HepG2 (cell line): ENCODE results near the gene ALLC. TPM values are rescaled to one million over a fixed set of nuclear protein-coding genes. Genes with fewer than 3 reads are reported as not detected.

Experiments used
- DNMT1 ChIP-seq: sonication (generic); formaldehyde crosslinking; IDR thresholded peaks from 2 replicates; pipeline ENCODE4 v1.5.1; 2020; ENCODE audit warnings: mild to moderate bottlenecking, missing genetic modification reagents
- GATA4 ChIP-seq: sonication (generic); IDR thresholded peaks from 2 replicates; pipeline ENCODE4 v1.6.1; 2016; ENCODE audit warnings: antibody characterized with exemption, low read depth, borderline replicate concordance
- GMEB1 ChIP-seq: sonication (generic); formaldehyde crosslinking; IDR thresholded peaks from 2 replicates; pipeline ENCODE4 v1.5.1; 2020; ENCODE audit warnings: missing genetic modification reagents, mild to moderate bottlenecking, borderline replicate concordance
- HOXA3 ChIP-seq: sonication (generic); formaldehyde crosslinking; IDR thresholded peaks from 2 replicates; pipeline ENCODE4 v1.5.0; 2020; ENCODE audit warnings: missing genetic modification reagents
- MXD3 ChIP-seq: IDR thresholded peaks from 2 replicates; pipeline ENCODE4 v1.6.1; 2016; ENCODE audit warnings: mild to moderate bottlenecking, missing biosample characterization, missing genetic modification reagents
- NFYC ChIP-seq: IDR thresholded peaks from 2 replicates; pipeline ENCODE4 v1.6.1; 2016; ENCODE audit warnings: missing genetic modification reagents, missing compliant biosample characterization
- SIX1 ChIP-seq: sonication (generic); formaldehyde crosslinking; IDR thresholded peaks from 2 replicates; pipeline ENCODE4 v1.4.0; 2020; ENCODE audit warnings: missing genetic modification reagents, borderline replicate concordance
- ZBTB25 ChIP-seq: IDR thresholded peaks from 2 replicates; pipeline ENCODE4 v1.6.1; 2018; ENCODE audit warnings: missing genetic modification reagents
- ZBTB7B ChIP-seq: sonication (generic); formaldehyde crosslinking; IDR thresholded peaks from 2 replicates; pipeline ENCODE4 v1.4.0; 2020; ENCODE audit warnings: missing genetic modification reagents
- ZFP91 ChIP-seq: sonication (generic); formaldehyde crosslinking; IDR thresholded peaks from 2 replicates; pipeline ENCODE4 v1.9.0; 2022; ENCODE audit warnings: missing genetic modification reagents, mild to moderate bottlenecking, borderline replicate concordance
- ZNF142 ChIP-seq: sonication (generic); formaldehyde crosslinking; IDR thresholded peaks from 2 replicates; pipeline ENCODE4 v1.4.0; 2020; ENCODE audit warnings: missing genetic modification reagents
- ZNF263 ChIP-seq: sonication (generic); formaldehyde crosslinking; IDR thresholded peaks from 2 replicates; pipeline ENCODE4 v1.4.0; 2020; ENCODE audit warnings: missing genetic modification reagents
- ZNF33B ChIP-seq: sonication (generic); formaldehyde crosslinking; IDR thresholded peaks from 2 replicates; pipeline ENCODE4 v1.5.1; 2020; ENCODE audit warnings: mild to moderate bottlenecking, missing genetic modification reagents
- ZNF350 ChIP-seq: sonication (generic); formaldehyde crosslinking; IDR thresholded peaks from 2 replicates; pipeline ENCODE4 v1.4.0; 2020; ENCODE audit warnings: mild to moderate bottlenecking, low read depth, missing genetic modification reagents, borderline replicate concordance
- ZNF510 ChIP-seq: sonication (generic); formaldehyde crosslinking; IDR thresholded peaks from 2 replicates; pipeline ENCODE4 v1.4.0; 2020; ENCODE audit warnings: low read depth, mild to moderate bottlenecking, missing genetic modification reagents
- ZNF674 ChIP-seq: sonication (generic); formaldehyde crosslinking; IDR thresholded peaks from 2 replicates; pipeline ENCODE4 v1.5.0; 2020; ENCODE audit warnings: low read depth, mild to moderate bottlenecking, missing genetic modification reagents
- polyA plus RNA-seq, 8 experiments: library from polyadenylated mRNA; depleted of rRNA in 3 of 8; stranded (reverse) in 7 of 8; unstranded in 1 of 8; fragments of >200 nt; fragmentation: Illumina TruSeq in 4 of 8; extraction: Trizol in 4 of 8; gene quantifications; 2 replicates each; pipeline versions ENCODE4 v1.2.1 to v1.2.3, GENCODE V29; 2011 to 2016; ENCODE audit warnings: low read depth in 4 of 8, missing spikeins in 1 of 8, mixed read lengths in 1 of 8; ENCODE audit not compliant: insufficient read depth in 1 of 8
- total RNA-seq, 5 experiments: library from RNA; depleted of rRNA; stranded (reverse); fragments of >200 nt; fragmentation: Illumina TruSeq; extraction: Trizol; gene quantifications; 2 replicates each; pipeline ENCODE4 v1.2.3, GENCODE V29; 2016; ENCODE audit warnings: low read depth in 1 of 5

Gene ALLC
- total and polyA plus RNA-seq, 2 of the 13 experiments (the other 11 are each of a cell fraction or from before 2014, with no cell fraction given) = 0.08 to 0.11 TPM

GRCh38 chr2:3651691-3652648 is 6.0 kb upstream of the ALLC start (continued):
- peak; percentile 60; the same call in 1 of the 2 replicates for TF ChIP-seq GMEB1
- peak; percentile 58; the same call in 1 of the 2 replicates for TF ChIP-seq ZNF350 (CRISPR knock-in tag)
- peak; percentile 36 for TF ChIP-seq MXD3 (CRISPR knock-in tag)
- TF ChIP-seq SIX1 = 0 out of 2 replicates have a peak, but pooled peaks have one; percentile 15
- 0 out of 2 replicates have a peak, but pooled peaks have one; percentile 33 for TF ChIP-seq ZNF263 (CRISPR knock-in tag)
- no peak for TF ChIP-seq DNMT1 (CRISPR knock-in tag)
- peak; percentile 83; the same call in 1 of the 2 replicates for TF ChIP-seq ZBTB7B
- TF ChIP-seq ZBTB25 (CRISPR knock-in tag) = peak; percentile 61; the same call in 1 of the 2 replicates
- peak; percentile 27; the same call in 1 of the 2 replicates for TF ChIP-seq ZNF510 (CRISPR knock-in tag)
- TF ChIP-seq HOXA3 = peak; percentile 39; the same call in 1 of the 2 replicates
- 0 out of 2 replicates have a peak, but pooled peaks have one; percentile 66 for TF ChIP-seq ZNF33B (CRISPR knock-in tag)
- TF ChIP-seq ZNF674 = no peak
- peak; percentile 52; the same call in 1 of the 2 replicates for TF ChIP-seq ZFP91 (CRISPR knock-in tag)
- TF ChIP-seq NFYC (CRISPR knock-in tag) = no peak; the same call in 1 of the 2 replicates
- TF ChIP-seq ZNF142 (CRISPR knock-in tag) = peak; percentile 1; the same call in 1 of the 2 replicates
- TF ChIP-seq GATA4 = no peak
